Activated CD4-positive, alpha-beta T cell treated with anti-CD3 and anti-CD28 coated beads for 36 hours (primary cell): ENCODE data around the gene TRDMT1. TPM values are rescaled to one million over a fixed set of nuclear protein-coding genes. Genes with fewer than 3 reads are reported as not detected.

ENCODE experiments used
- ATAC-seq: fragments of 200-7000 bp; cut with Tn5 transposase; one replicate; pipeline ENCODE4 v1.10.0; 2021; ENCODE audit warnings: mild to moderate bottlenecking, moderate library complexity
- CTCF ChIA-PET: fragments of 350-600 bp; sonication (Branson Sonifier 250); formaldehyde crosslinking; loops from one replicate; lab custom pipeline; 2021; ENCODE audit warnings: antibody characterized with exemption; lab: Charles Lee
- POLR2A ChIA-PET: fragments of 350-600 bp; sonication (Branson Sonifier 250); formaldehyde crosslinking; loops from one replicate; lab custom pipeline; 2021; ENCODE audit warnings: antibody characterized with exemption, inconsistent platforms; lab: Charles Lee
- DNase-seq: peaks from one replicate; pipeline ENCODE4 v3.0.0-alpha.2; 2020
- H3K27ac Mint-ChIP-seq: one replicate; pipeline ENCODE4 v1.8.0; 2021; ENCODE audit warnings: mixed read lengths
- H3K27me3 Mint-ChIP-seq: one replicate; pipeline ENCODE4 v1.8.0; 2021; ENCODE audit warnings: mixed read lengths
- H3K36me3 Mint-ChIP-seq: one replicate; pipeline ENCODE4 v1.8.0; 2021; ENCODE audit warnings: low read depth, mixed read lengths
- H3K4me1 Mint-ChIP-seq: one replicate; pipeline ENCODE4 v1.8.0; 2021; ENCODE audit warnings: mixed read lengths
- H3K4me3 Mint-ChIP-seq: one replicate; pipeline ENCODE4 v1.8.0; 2021; ENCODE audit warnings: mild to moderate bottlenecking, moderate library complexity, mixed read lengths
- H3K9me3 Mint-ChIP-seq: one replicate; pipeline ENCODE4 v1.8.0; 2021; ENCODE audit warnings: low read depth, mixed read lengths
- intact Hi-C, 2 experiments: fragments of 100-400 bp; cut with DNase I in 1 of 2; cut with micrococcal nuclease in 1 of 2; formaldehyde crosslinking; loops; one replicate each; pipeline versions ENCODE4 v1.14.2 to v1.15.1; 2022 to 2024; cut with DNase I, micrococcal nuclease
- total RNA-seq, 2 experiments: library from RNA; stranded (reverse); gene quantifications; one replicate each; pipeline ENCODE4 v1.2.3, GENCODE V29; 2021

Gene TRDMT1
- total RNA-seq, 2 experiments from 2014 or later = 6.6 to 11.6 TPM

GRCh38 chr10:17209881-17210280, 8.4 kb upstream of the TRDMT1 start:
- ATAC-seq (no peak), DNase-seq (no peak)
- Mint-ChIP-seq H3K9me3 (no peaks in the 10 kb centered on the region), H3K4me3 (no peak overlapping the region), H3K27me3 (no peaks in the 10 kb centered on the region), H3K36me3 (peaks cover 1% of the 10 kb centered on the region), H3K4me1 (peaks cover 36% of the 10 kb centered on the region), H3K27ac (no peak overlapping the region)
- intact Hi-C loops = loop anchor here (10.0 kb wide), 3 partner anchors 435 to 1445 kb away; partner anchors contain the start of genes ARL5B (in 1 of the 2), NSUN6 (in 1 of the 2), PTER (in 1 of the 2) and STAM (in 1 of the 2)
- ChIA-PET POLR2A (no interaction called here), CTCF (no interaction called here)

GRCh38 chr10:17209302-17209701, 7.8 kb upstream of the TRDMT1 start:
- H3K4me3 Mint-ChIP-seq = no peak overlapping the region
- POLR2A ChIA-PET = interaction anchor here (0.7 kb wide), 1 partner anchor 18 kb away, joined by 4 read pairs; no protein-coding TSS in a partner anchor
- no peak for ATAC-seq
- CTCF ChIA-PET = no interaction called here
- intact Hi-C loops = loop anchor here (10.0 kb wide), 3 partner anchors 435 to 1445 kb away; partner anchors contain the start of genes ARL5B (in 1 of the 2), NSUN6 (in 1 of the 2), PTER (in 1 of the 2) and STAM (in 1 of the 2)
- H3K27me3 Mint-ChIP-seq = no peaks in the 10 kb centered on the region
- peaks cover 1% of the 10 kb centered on the region for H3K36me3 Mint-ChIP-seq
- H3K4me1 Mint-ChIP-seq = peaks cover 36% of the 10 kb centered on the region
- H3K9me3 Mint-ChIP-seq = no peaks in the 10 kb centered on the region
- no peak overlapping the region for H3K27ac Mint-ChIP-seq
- no peak for DNase-seq

DNA sequence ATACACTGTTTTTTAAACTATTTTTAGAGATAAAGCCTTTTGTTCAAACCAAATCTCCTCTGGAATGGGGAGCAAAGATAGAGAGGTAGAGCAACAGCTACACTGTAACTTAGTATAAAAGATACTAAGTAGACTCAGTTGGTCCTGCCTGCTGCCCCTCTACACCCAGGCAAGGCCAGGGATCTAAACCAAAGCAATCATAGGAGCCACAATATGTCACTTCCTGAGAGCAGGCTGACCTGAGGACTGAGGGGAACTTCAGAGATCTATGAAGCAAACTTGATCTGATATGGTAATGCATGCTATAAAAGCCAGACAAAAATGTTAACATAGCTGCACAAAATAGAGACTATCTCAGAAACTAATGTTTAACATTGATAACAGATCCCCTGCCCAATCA, 7.0 kb upstream of the TRDMT1 start:
- ATAC-seq = no peak
- H3K4me1 Mint-ChIP-seq = peaks cover 40% of the 10 kb centered on the region
- H3K9me3 Mint-ChIP-seq = no peaks in the 10 kb centered on the region
- H3K27me3 Mint-ChIP-seq = no peaks in the 10 kb centered on the region
- ChIA-PET CTCF (no interaction called here), POLR2A (interaction anchor here (0.7 kb wide), 1 partner anchor 19 kb away, joined by 4 read pairs; no protein-coding TSS in a partner anchor)
- no peak overlapping the region for H3K4me3 Mint-ChIP-seq
- intact Hi-C loops = loop anchor here (10.0 kb wide), 3 partner anchors 436 to 1446 kb away; partner anchors contain the start of genes ARL5B (in 1 of the 2), NSUN6 (in 1 of the 2), PTER (in 1 of the 2) and STAM (in 1 of the 2)
- no peak for DNase-seq
- H3K27ac Mint-ChIP-seq = no peak overlapping the region
- H3K36me3 Mint-ChIP-seq = peaks cover 1% of the 10 kb centered on the region

DNA sequence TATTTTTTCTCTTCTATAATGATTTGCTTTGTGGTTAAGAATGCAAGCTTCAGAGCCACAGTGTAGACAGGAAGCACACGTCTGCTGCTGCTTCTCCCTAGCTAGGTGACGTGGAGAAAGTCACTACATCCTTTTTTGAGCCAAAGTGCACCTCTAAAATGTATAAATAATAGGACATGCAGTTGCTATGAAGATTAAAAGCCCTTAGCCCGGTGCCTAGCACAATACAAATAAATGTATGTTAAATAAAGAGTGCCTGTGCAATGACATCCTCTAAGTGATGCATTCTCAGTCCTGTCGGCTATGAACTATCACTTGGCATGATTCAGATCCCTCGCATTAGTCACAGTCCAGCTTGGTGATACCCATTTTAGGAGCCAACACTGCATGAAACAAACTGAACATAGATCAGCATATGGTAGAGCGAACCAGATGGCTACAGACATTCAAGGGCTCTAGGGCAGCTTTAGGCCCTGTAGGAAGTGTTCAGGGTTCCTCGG, 4.8 kb upstream of the TRDMT1 start:
- DNase-seq (peak; percentile 60), ATAC-seq (peak; percentile 92)
- POLR2A ChIA-PET = interaction anchor here (0.6 to 2.0 kb wide), 8 partner anchors 10 to 452 kb away, joined by 3 to 26 read pairs (median 4); no protein-coding TSS in a partner anchor
- Mint-ChIP-seq H3K27me3 (no peaks in the 10 kb centered on the region), H3K4me1 (peaks cover 52% of the 10 kb centered on the region), H3K27ac (peak overlapping the region; percentile 95), H3K4me3 (peak overlapping the region; percentile 53), H3K36me3 (no peaks in the 10 kb centered on the region), H3K9me3 (no peaks in the 10 kb centered on the region)
- CTCF ChIA-PET = interaction anchor here (0.6 to 2.9 kb wide), 11 partner anchors 9 to 307 kb away, joined by 3 to 18 read pairs (median 3); partner anchors contain the start of gene VIM
- intact Hi-C loops = loop anchor here (1.0 to 10.0 kb wide), 6 partner anchors 10 to 1449 kb away; partner anchors contain the start of genes ARL5B (in 1 of the 2), NSUN6 (in 1 of the 2), PTER (in 1 of the 2) and STAM (in 1 of the 2)

DNA sequence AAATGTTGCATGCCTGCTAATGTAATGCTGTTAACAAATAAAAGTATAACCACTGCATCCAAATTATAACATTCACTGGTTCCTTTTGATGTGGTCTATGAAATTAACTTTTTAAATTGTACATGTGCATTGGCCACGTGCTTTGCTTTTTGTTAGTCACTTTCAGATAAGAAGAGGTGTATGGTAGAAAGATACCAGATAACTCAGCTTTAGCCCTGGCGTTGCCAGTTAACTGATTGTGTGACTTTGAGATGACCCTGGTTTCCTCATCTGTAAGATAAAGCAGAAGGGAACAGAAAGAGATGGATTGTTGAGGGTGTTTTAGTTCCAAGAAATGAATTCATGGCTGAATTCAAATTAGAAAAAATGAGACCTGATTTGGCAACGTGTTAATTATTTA, 1.9 kb upstream of the TRDMT1 start:
- intact Hi-C loops = loop anchor here (1.0 to 10.0 kb wide), 4 partner anchors 15 to 1451 kb away; partner anchors contain the start of genes ARL5B (in 1 of the 2), NSUN6 (in 1 of the 2), PTER (in 1 of the 2) and STAM (in 1 of the 2)
- Mint-ChIP-seq H3K4me1 (peaks cover 59% of the 10 kb centered on the region), H3K4me3 (no peak overlapping the region), H3K36me3 (no peaks in the 10 kb centered on the region), H3K9me3 (no peaks in the 10 kb centered on the region), H3K27me3 (no peaks in the 10 kb centered on the region), H3K27ac (no peak overlapping the region)
- ATAC-seq (no peak), DNase-seq (no peak)
- ChIA-PET POLR2A (no interaction called here), CTCF (interaction anchor here (0.6 to 0.9 kb wide), 3 partner anchors 10 to 14 kb away, joined by 3 to 4 read pairs (median 3); no protein-coding TSS in a partner anchor)

DNA sequence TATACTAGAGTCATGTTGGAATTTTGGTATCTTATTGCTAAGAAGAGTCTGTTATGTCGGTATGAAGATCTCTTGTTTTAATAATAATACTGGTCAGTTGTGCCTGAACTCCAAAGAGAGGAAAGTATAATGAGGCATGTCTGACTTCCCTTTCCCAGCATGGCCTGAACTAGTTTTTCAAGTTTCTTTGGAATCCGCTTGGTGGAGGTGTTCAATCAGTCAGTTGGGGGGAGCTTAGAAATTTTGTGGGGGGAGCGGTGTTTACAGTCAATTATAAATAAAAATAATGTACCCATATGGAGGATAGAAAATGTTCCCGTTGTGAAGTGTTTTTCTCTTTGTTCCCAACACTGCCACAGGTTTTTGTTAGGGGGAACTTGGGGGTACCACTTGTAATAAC, 1.5 kb upstream of the TRDMT1 start:
- POLR2A ChIA-PET = no interaction called here
- no peaks in the 10 kb centered on the region for H3K27me3 Mint-ChIP-seq
- CTCF ChIA-PET = interaction anchor here (0.6 to 0.9 kb wide), 3 partner anchors 10 to 14 kb away, joined by 3 to 4 read pairs (median 3); no protein-coding TSS in a partner anchor
- no peak overlapping the region for H3K27ac Mint-ChIP-seq
- H3K9me3 Mint-ChIP-seq = no peaks in the 10 kb centered on the region
- intact Hi-C loops = loop anchor here (1.0 to 10.0 kb wide), 4 partner anchors 15 to 1452 kb away; partner anchors contain the start of genes ARL5B (in 1 of the 2), NSUN6 (in 1 of the 2), PTER (in 1 of the 2) and STAM (in 1 of the 2)
- no peak overlapping the region for H3K4me3 Mint-ChIP-seq
- ATAC-seq (no peak), DNase-seq (no peak)
- H3K36me3 Mint-ChIP-seq = no peaks in the 10 kb centered on the region
- peaks cover 58% of the 10 kb centered on the region for H3K4me1 Mint-ChIP-seq

DNA sequence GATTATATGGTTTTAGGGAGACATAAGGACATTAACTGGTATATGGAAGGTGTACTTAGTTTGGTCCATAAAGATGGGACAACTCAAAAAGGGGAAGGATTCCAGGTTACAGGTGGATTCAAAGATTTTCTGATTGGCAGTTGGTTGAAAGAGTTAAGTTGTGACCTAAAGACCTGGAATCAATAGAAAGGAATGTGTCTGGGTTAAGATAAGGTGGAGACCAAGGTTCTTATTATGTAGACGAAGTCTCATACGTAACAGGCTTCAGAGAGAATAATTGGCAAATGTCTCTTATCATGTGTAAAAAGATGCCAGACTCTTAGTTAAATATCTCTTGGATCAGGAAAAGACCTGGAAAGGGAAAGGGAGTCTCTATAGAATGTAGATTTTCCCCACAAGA, 1.0 kb upstream of the TRDMT1 start:
- DNase-seq (no peak), ATAC-seq (no peak)
- Mint-ChIP-seq H3K36me3 (no peaks in the 10 kb centered on the region), H3K27me3 (no peaks in the 10 kb centered on the region), H3K9me3 (no peaks in the 10 kb centered on the region), H3K27ac (peak overlapping the region; percentile 89), H3K4me3 (no peak overlapping the region), H3K4me1 (peaks cover 57% of the 10 kb centered on the region)
- ChIA-PET POLR2A (no interaction called here), CTCF (interaction anchor here (1.2 to 2.6 kb wide), 2 partner anchors 9 to 27 kb away, joined by 7 to 18 read pairs; no protein-coding TSS in a partner anchor)
- intact Hi-C loops = loop anchor here (10.0 kb wide), 3 partner anchors 442 to 1452 kb away; partner anchors contain the start of genes ARL5B (in 1 of the 2), NSUN6 (in 1 of the 2), PTER (in 1 of the 2) and STAM (in 1 of the 2)

DNA sequence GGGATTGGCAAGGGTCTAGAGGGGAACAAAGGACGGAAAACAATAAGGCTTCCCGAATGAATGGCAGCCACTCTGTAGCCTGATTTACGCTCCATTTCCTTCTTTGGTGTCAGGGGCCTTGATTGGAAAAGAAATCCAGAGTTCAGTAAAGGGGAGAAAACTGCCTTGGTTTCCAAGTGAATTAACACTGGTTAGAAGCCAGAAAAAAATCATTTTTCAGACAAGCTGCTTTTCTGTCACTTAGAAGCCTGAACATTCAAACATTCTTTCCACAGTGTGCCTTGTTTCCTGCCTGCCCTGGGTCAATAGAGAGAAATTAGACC, 283 bp upstream of the TRDMT1 start:
- no peaks in the 10 kb centered on the region for H3K9me3 Mint-ChIP-seq
- H3K4me1 Mint-ChIP-seq = peaks cover 52% of the 10 kb centered on the region
- POLR2A ChIA-PET = interaction anchor here (1.2 to 2.0 kb wide), 5 partner anchors 14 to 442 kb away, joined by 3 to 13 read pairs (median 6); partner anchors contain the start of gene STAM
- CTCF ChIA-PET = interaction anchor here (1.0 to 2.6 kb wide), 4 partner anchors 10 to 55 kb away, joined by 3 to 18 read pairs (median 8); no protein-coding TSS in a partner anchor
- H3K36me3 Mint-ChIP-seq = no peaks in the 10 kb centered on the region
- peak overlapping the region; percentile 89 for H3K27ac Mint-ChIP-seq
- no peaks in the 10 kb centered on the region for H3K27me3 Mint-ChIP-seq
- DNase-seq (no peak), ATAC-seq (no peak)
- intact Hi-C loops = loop anchor here (1.0 to 10.0 kb wide), 9 partner anchors 15 to 1453 kb away; partner anchors contain the start of genes ARL5B (in 1 of the 2), NSUN6 (in 1 of the 2), PTER (in 1 of the 2) and STAM (in 1 of the 2)
- H3K4me3 Mint-ChIP-seq = peak overlapping the region; percentile 86

GRCh38 chr10:17200001-17200911, 1.2 kb downstream of the TRDMT1 start:
- H3K36me3 Mint-ChIP-seq = no peaks in the 10 kb centered on the region
- no peaks in the 10 kb centered on the region for H3K27me3 Mint-ChIP-seq
- peak overlapping the region; percentile 86 for H3K4me3 Mint-ChIP-seq
- ATAC-seq (no peak), DNase-seq (no peak)
- peaks cover 37% of the 10 kb centered on the region for H3K4me1 Mint-ChIP-seq
- ChIA-PET CTCF (interaction anchor here (0.8 to 2.6 kb wide), 7 partner anchors 9 to 56 kb away, joined by 3 to 18 read pairs (median 3); no protein-coding TSS in a partner anchor), POLR2A (interaction anchor here (0.7 to 2.0 kb wide), 6 partner anchors 28 to 443 kb away, joined by 3 to 13 read pairs (median 5); partner anchors contain the start of genes STAM and VIM)
- intact Hi-C loops = loop anchor here (2.0 to 10.0 kb wide), 4 partner anchors 55 to 1455 kb away; partner anchors contain the start of genes ARL5B (in 1 of the 2), NSUN6 (in 1 of the 2), PTER (in 1 of the 2) and STAM (in 1 of the 2)
- H3K27ac Mint-ChIP-seq = peak overlapping the region; percentile 89
- H3K9me3 Mint-ChIP-seq = no peaks in the 10 kb centered on the region

DNA sequence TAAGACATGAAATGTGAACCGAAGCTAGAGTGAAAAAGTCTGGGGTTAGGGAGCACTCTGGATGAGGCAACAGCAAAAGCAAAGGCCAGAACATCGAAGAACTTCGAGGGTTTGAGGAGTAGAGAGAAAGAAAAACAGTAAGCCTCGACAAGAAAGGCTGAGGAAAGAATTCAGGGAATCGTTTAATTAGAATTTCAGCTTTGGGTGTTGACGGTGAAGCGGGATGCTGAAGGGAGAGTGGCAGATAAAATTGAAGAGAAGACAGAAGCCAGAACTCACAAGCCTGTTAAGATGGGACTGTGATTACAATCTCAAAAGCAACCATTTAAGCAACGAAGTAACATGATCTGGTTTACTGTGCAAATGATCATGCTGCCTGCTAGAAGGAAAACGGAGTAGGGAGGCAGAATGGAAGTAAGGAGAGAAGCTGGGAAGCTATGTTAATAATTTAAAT, 2.1 kb downstream of the TRDMT1 start:
- peaks cover 32% of the 10 kb centered on the region for H3K4me1 Mint-ChIP-seq
- H3K27ac Mint-ChIP-seq = peak overlapping the region; percentile 11
- POLR2A ChIA-PET = interaction anchor here (0.5 kb wide), 1 partner anchor 108 kb away, joined by 3 read pairs; no protein-coding TSS in a partner anchor
- ATAC-seq (no peak), DNase-seq (no peak)
- CTCF ChIA-PET = interaction anchor here (1.2 to 1.4 kb wide), 2 partner anchors 9 to 11 kb away, joined by 3 to 5 read pairs; no protein-coding TSS in a partner anchor
- no peak overlapping the region for H3K4me3 Mint-ChIP-seq
- no peaks in the 10 kb centered on the region for H3K36me3 Mint-ChIP-seq
- H3K27me3 Mint-ChIP-seq = no peaks in the 10 kb centered on the region
- no peaks in the 10 kb centered on the region for H3K9me3 Mint-ChIP-seq
- intact Hi-C loops = no loop called here
